GM19438 (cell line): ENCODE data around the gene CCR9.

Experiments used
- ATAC-seq: cut with Tn5 transposase; IDR thresholded peaks from one replicate; pipeline ENCODE4 v1.9.1; 2021; ENCODE audit warnings: low read depth; ENCODE audit not compliant: unreplicated experiment

Gene CCR9

GRCh38 chr3:45950686-45951600 lies 64.6 kb downstream of the CCR9 start:
- no peak for ATAC-seq

GRCh38 chr3:45951946-45952345 lies 65.6 kb downstream of the CCR9 start:
- ATAC-seq, result no peak

GRCh38 chr3:45952456-45952855 lies 66.1 kb downstream of the CCR9 start:
- ATAC-seq, result no peak
